Tibial artery (tissue), 4 donors: ENCODE measurements around the gene FIZ1.

ENCODE experiments used
- DNase-seq, 2 donors: peaks; one replicate each; pipeline ENCODE4 v3.0.0-alpha.2; 2019
- H3K27ac ChIP-seq, 2 donors: fragments of 200-600 bp; sonication (generic) in 1 of 2; 1 replicate in 1 of 2; 2 replicates in 1 of 2; pipeline ENCODE4 v1.5.1; 2018 to 2019; ENCODE audit warnings: mild to moderate bottlenecking in 1 of 2
- H3K27me3 ChIP-seq, 2 donors: fragments of 200-600 bp; sonication (generic) in 1 of 2; one replicate each; pipeline versions ENCODE4 v1.5.1 to v1.6.0; 2016 to 2019
- H3K36me3 ChIP-seq, 3 donors: fragments of 200-600 bp; sonication (generic) in 2 of 3; one replicate each; pipeline ENCODE4 v1.5.1; 2016 to 2019; ENCODE audit warnings: mild to moderate bottlenecking in 2 of 3
- H3K4me1 ChIP-seq, 4 donors: fragments of 200-600 bp; sonication (generic) in 2 of 4; 1 replicate in 3 of 4; 2 replicates in 1 of 4; pipeline ENCODE4 v1.5.1; 2016 to 2019
- H3K4me3 ChIP-seq, 2 donors: fragments of 200-600 bp; sonication (generic) in 1 of 2; 1 replicate in 1 of 2; 2 replicates in 1 of 2; pipeline ENCODE4 v1.5.1; 2018 to 2019; ENCODE audit warnings: mild to moderate bottlenecking in 2 of 2
- H3K9me3 ChIP-seq, 3 donors: fragments of 200-600 bp; sonication (generic) in 1 of 3; one replicate each; pipeline ENCODE4 v1.5.1; 2016 to 2019
- CTCF ChIP-seq, 2 experiments: fragments of 200-600 bp in 1 of 2; fragments of 450-650 bp in 1 of 2; IDR thresholded peaks; one replicate each; pipeline ENCODE4 v1.5.1; 2017 to 2019; ENCODE audit warnings: antibody characterized with exemption in 2 of 2, mild to moderate bottlenecking in 1 of 2, moderate library complexity in 1 of 2
- intact Hi-C: fragments of 100-400 bp; cut with DNase I; formaldehyde crosslinking; loops from one replicate; pipeline ENCODE4 v1.15.0; 2023; ENCODE audit warnings: low total_unique reads

Gene FIZ1

GRCh38 chr19:55623561-55623960, 24.2 kb upstream of the FIZ1 start:
- no peak for DNase-seq
- Histone ChIP-seq H3K27ac (peak overlapping the region; percentile 89 to 93), H3K4me3 (peak overlapping the region; percentile 59 to 61), H3K36me3 (peaks cover 6 to 25% (median 10%) of the 10 kb centered on the region in 3 donors), H3K9me3 (no peaks in the 10 kb centered on the region), H3K27me3 (no peaks in the 10 kb centered on the region), H3K4me1 (peaks cover 0 to 14% (median 6%) of the 10 kb centered on the region in 4 donors)
- intact Hi-C loops: loop anchor here (5.0 kb wide), 1 partner anchor 106 kb away; no protein-coding TSS in a partner anchor
- no peak for TF ChIP-seq CTCF (IDR thresholded peaks at IDR 0.05)

- H3K27ac ChIP-seq: peak overlapping the region in 1 of 2 donors; percentile 89
- no peak for DNase-seq
- intact Hi-C loops: loop anchor here (5.0 kb wide), 1 partner anchor 106 kb away; no protein-coding TSS in a partner anchor
- H3K27me3 ChIP-seq: no peaks in the 10 kb centered on the region
- H3K9me3 ChIP-seq: no peaks in the 10 kb centered on the region
- no peak for TF ChIP-seq CTCF (IDR thresholded peaks at IDR 0.05)
- H3K36me3 ChIP-seq: peaks cover 6 to 25% (median 10%) of the 10 kb centered on the region in 3 donors
- H3K4me3 ChIP-seq: no peak overlapping the region
- H3K4me1 ChIP-seq: peaks cover 0 to 14% (median 6%) of the 10 kb centered on the region in 4 donors
These were observed 23.8 kb upstream of the FIZ1 start for GRCh38 chr19:55623130-55623529.

- TF ChIP-seq CTCF (IDR thresholded peaks at IDR 0.05): no peak
- intact Hi-C loops: loop anchor here (5.0 kb wide), 1 partner anchor 105 kb away; no protein-coding TSS in a partner anchor
- Histone ChIP-seq H3K4me3 (no peak overlapping the region), H3K36me3 (peaks cover 11 to 30% (median 15%) of the 10 kb centered on the region in 3 donors), H3K4me1 (peaks cover 0 to 14% (median 6%) of the 10 kb centered on the region in 4 donors), H3K27ac (no peak overlapping the region), H3K27me3 (no peaks in the 10 kb centered on the region), H3K9me3 (no peaks in the 10 kb centered on the region)
- no peak for DNase-seq
These were observed 23.1 kb upstream of the FIZ1 start for GRCh38 chr19:55622242-55622969.

GRCh38 chr19:55621673-55622231, 22.4 kb upstream of the FIZ1 start:
- no peak for DNase-seq
- Histone ChIP-seq H3K4me3 (no peak overlapping the region), H3K36me3 (peaks cover 17 to 36% (median 22%) of the 10 kb centered on the region in 3 donors), H3K4me1 (peaks cover 0 to 14% (median 6%) of the 10 kb centered on the region in 4 donors), H3K9me3 (no peaks in the 10 kb centered on the region), H3K27ac (no peak overlapping the region), H3K27me3 (no peaks in the 10 kb centered on the region)
- intact Hi-C loops: loop anchor here (5.0 kb wide), 1 partner anchor 104 kb away; no protein-coding TSS in a partner anchor
- no peak for TF ChIP-seq CTCF (IDR thresholded peaks at IDR 0.05)

GRCh38 chr19:55621205-55621672, 21.9 kb upstream of the FIZ1 start:
- Histone ChIP-seq H3K4me1 (peaks cover 0 to 14% (median 6%) of the 10 kb centered on the region in 4 donors), H3K9me3 (no peaks in the 10 kb centered on the region), H3K36me3 (peaks cover 23 to 41% (median 27%) of the 10 kb centered on the region in 3 donors), H3K27ac (no peak overlapping the region), H3K27me3 (no peaks in the 10 kb centered on the region), H3K4me3 (no peak overlapping the region)
- intact Hi-C loops: loop anchor here (5.0 kb wide), 1 partner anchor 104 kb away; no protein-coding TSS in a partner anchor
- no peak for DNase-seq
- TF ChIP-seq CTCF (IDR thresholded peaks at IDR 0.05): no peak
